CD1c-positive myeloid dendritic cell (primary cell): ENCODE results near the gene AATK.
A peak's percentile ranks its signal among the peaks of the same experiment; 100 is the strongest.

Experiments used
- DNase-seq: peaks from one replicate; pipeline ENCODE4 v3.0.0-alpha.2; 2016; ENCODE audit errors: extremely low spot score

The AATK gene

GRCh38 chr17:81166033-81166492 lies at the start of gene AATK:
Gene AATK (minus strand): TSS chr17:81166221. CDS start chr17:81165992, 229 bp downstream.
- DNase-seq, result no peak

DNA sequence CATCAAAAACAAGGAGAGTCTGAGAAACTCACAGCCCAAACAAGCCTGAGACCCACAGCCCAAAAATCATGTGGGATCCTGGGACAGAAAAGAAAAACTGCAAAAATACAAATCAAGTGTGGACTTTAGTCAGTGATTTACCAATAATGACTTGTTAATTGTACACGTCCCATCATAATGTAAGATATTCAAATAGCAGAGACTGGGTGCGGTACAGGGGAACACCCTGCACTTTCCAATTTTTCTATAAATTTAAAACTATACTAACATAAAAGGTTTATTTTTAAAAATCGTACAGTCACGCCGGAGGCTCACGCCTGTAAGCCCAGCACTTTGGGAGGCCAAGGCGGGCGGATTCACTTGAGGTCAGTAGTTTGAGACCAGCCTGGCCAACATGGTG lies 48.0 kb upstream of the AATK start:
- no peak for DNase-seq

DNA sequence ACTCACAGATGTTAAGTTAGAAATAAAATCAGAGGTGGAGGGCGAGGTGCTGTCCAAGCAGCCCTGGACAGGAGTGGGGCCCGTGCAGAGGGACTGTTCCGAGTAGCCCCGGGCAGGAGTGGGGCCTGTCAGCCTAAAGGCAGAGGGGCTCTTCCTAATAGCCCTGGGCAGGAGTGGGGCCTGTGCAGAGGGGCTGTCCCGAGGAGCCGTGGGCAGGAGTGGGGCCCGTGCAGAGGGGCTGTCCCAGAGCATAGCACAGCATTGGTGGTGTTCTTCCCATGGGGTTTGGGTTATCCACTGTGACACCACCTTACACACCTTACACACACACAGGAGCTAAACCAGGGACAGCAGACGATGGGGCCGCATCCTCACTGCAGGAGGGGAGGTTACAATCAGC lies 46.3 kb upstream of the AATK start:
- no peak for DNase-seq

- DNase-seq, result peak; percentile 38
These were observed 44.8 kb upstream of the AATK start for GRCh38 chr17:81210868-81211267.

DNA sequence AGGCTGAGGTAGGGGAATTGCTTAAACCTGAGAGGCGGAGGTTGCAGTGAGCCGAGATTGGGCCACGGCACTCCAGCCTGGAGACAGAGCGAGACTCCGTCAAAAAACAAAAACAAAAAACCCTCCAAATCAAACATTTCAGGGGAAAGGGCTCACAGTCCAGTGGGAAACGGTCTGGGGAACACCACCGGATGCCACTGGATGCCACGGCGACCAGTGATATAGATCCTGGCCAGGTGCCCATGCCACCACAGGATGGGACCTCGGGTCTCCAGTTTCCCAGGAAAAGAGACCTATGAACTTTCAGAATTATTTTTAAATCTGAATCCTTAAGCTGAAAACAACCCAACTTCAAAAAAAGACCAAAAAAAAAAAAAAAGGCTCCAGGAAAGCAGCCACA lies 44.4 kb upstream of the AATK start:
- DNase-seq, result no peak

DNA sequence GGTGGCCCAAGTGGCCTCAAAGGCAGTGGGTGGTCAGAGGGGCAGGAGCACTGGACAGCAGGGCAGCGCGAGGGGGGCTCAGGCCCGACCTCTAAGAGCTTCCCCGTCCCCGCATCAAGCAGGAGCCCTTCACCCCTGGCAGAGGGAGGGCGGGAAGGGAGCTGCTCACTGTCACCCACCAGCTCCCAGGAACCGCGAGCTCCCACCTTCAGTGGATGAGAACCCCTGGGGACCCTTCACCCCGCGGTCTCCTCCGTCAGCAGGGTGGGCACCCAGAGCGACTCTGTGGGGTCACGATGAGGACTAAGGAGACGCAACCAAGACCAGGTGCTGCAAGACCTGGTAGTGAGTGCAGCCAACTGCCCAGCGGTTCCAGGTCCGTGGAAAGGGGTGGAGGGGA lies 43.1 kb upstream of the AATK start:
- no peak for DNase-seq

GRCh38 chr17:81208651-81209050 lies 42.6 kb upstream of the AATK start:
- DNase-seq, result no peak

DNA sequence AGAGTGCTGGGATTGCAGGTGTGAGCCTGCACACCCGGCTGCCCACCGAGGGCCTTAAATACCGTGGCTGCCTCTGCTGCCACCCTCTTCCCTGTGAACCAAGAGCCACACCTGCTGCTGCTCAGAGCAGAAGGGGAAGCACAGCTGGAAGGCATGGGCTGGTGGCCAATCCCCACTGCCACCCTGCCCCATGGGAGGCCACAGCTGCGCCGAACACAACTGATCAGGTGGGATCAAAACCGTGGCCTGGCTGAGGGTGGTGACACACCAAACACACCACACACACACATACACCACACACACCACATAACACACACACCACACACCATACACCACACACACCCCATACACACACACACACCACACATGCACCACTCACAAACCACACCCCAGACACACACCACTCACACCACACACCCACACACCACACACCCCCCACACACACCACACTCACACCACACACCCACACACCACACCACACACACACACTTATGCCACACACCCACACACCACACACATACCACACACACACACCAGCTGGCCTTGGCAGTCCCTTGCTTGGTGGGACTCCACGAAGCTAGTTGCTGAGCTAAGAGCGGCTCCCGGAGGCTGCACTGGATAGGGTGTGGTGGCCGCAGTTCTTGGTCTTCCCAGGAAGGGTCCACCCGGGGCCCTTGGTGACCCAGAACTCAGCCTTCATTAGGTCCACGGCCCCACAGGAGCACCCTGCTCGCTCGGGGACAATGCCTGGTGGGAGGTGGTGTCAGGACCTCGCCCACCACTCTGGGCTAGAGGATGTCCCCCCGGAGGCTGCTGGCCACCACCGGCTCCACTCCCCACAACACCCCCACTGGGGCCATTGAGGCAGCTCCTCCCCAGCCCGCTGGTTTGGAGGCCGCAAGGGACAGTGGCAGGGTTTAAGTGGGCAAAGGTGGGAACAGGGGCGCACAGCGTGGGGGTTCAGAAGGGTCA lies 41.9 kb upstream of the AATK start:
- DNase-seq, result no peak

GRCh38 chr17:81206657-81207056 lies 40.6 kb upstream of the AATK start:
- no peak for DNase-seq

DNA sequence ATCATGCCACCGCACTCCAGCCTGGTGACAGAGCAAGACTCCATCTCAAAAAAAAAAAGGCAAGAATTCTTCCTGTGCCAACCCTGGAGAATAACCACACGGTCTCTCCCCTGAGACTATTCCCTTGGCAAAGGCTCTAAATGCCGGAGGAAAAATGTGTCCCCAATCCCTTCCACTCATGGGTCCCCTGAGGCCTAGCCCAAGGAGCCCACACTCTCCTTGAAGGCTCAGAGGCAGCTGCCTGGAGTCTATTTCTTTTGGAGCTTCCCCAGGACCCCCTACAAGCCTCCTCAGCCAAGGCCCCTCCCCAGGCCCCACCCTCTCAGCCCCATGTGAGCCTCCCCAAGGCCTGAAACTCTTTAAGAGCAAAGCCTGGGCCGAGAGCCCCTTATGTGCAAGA lies 40.1 kb upstream of the AATK start:
- DNase-seq, result no peak

DNA sequence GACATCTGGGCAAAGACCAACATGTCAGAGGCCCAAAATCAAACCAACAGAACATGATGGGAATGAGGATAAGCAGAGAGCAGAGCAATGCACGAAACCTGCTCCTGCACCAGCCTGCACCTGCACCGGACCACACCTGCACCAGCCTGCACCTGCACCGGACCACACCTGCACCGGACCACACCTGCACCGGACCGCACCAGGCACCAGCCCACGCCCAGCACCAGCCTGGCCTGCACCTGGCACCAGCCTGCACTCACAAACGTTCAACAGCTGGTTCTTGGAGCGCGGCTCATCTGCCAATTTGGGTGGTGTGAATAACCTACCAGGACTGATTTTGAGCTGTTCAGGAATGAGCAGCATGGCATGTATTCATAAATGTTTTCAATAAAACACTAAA lies 38.6 kb upstream of the AATK start:
- DNase-seq, result no peak

GRCh38 chr17:81203136-81203535 lies 37.1 kb upstream of the AATK start:
- DNase-seq, result no peak

GRCh38 chr17:81202318-81202717 lies 36.3 kb upstream of the AATK start:
- no peak for DNase-seq

DNA sequence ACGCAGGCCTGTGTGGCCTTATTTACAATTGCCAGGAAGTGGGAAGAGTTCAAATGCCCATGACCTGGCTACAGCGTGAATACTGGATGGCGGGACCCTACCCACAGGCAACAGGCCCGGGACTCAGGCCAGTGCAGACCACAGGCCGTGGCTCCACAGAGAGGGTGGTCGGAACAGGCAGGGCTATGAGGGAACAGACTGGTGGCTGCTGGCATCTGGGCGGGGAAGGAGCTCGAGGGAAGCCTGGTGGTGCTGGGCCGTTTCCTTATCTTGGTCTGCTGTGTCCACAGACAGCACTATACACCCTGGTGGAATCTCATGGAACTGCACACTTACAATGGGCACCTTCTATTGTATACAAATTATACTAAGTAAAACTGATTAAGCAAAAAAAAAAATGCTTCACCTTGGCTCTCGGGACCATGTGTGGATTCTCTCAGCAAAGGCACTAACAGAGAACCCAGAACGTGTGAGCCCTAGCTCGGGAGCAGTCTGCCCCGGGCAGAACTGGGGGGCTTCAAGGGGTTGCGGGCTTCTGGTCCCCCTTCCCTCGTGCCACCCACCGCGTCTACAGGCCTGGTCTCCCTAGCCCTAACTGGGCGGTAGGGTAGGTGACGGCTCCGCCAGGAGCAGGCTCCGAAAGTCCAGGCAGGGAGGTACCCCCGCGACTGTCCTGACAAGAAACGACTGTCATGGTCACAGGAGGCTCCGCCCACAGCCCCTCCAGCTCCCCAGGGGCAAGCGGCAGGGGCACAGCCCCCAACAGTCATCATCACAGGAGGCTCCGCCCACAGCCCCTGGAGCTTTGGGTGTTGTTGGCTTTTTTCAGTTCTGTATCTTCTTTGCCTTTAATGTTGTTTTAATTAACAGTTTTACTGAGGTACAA lies 34.9 kb upstream of the AATK start:
- DNase-seq, result peak; percentile 82

DNA sequence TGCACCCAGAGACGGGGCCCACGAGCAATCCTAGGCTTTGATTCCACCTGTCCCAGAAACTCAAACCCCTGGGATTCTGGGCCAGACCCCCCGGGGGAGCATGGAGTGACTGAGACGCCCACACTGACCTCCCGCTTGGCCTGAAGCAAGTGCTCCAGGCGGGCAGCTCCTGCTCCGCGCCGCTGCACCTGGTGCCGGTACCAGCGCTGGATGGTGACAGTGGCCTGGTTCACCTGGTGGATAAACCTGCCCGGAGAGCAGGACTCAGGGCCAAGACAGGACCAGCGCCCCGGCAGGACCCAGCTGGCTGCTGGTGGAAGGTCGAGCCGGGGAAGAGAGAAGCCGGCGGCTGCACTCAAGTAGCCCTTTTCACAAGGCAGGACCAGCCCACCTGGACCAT lies 34.2 kb upstream of the AATK start:
- no peak for DNase-seq

DNA sequence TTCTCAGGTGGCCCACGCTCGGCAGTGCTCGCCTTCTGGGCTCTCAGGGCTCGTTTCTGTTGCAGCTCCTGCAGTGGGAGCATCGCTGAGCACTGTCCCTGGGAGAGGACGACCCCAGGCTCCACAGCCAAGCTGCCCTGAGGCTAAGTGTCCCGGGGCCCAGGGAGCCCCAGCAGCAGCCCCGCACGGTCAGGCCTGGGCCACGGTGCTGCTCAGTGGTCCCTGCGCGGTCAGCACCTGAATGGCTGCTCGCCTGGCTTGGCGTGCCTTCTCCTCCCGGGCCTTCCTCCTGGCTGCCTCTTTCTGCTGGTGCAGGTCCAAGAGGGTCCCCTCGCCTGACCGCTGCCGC lies 33.4 kb upstream of the AATK start:
- no peak for DNase-seq

- no peak for DNase-seq
These were observed 32.9 kb upstream of the AATK start for GRCh38 chr17:81198826-81199481.

- no peak for DNase-seq
These were observed 31.9 kb upstream of the AATK start for GRCh38 chr17:81197831-81198490.

- DNase-seq, result no peak
These were observed 31.4 kb upstream of the AATK start for GRCh38 chr17:81197409-81197795.

- no peak for DNase-seq
These were observed 30.7 kb upstream of the AATK start for GRCh38 chr17:81196505-81197408.
